ENCODE results near the gene PON2.

GRCh38 chr7:95396136-95397032 lies 38.4 kb downstream of the PON2 start, which contains the start of gene PON3:
- TF ChIP-seq, protein P1, sequence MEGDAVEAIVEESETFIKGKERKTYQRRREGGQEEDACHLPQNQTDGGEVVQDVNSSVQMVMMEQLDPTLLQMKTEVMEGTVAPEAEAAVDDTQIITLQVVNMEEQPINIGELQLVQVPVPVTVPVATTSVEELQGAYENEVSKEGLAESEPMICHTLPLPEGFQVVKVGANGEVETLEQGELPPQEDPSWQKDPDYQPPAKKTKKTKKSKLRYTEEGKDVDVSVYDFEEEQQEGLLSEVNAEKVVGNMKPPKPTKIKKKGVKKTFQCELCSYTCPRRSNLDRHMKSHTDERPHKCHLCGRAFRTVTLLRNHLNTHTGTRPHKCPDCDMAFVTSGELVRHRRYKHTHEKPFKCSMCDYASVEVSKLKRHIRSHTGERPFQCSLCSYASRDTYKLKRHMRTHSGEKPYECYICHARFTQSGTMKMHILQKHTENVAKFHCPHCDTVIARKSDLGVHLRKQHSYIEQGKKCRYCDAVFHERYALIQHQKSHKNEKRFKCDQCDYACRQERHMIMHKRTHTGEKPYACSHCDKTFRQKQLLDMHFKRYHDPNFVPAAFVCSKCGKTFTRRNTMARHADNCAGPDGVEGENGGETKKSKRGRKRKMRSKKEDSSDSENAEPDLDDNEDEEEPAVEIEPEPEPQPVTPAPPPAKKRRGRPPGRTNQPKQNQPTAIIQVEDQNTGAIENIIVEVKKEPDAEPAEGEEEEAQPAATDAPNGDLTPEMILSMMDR (IDR thresholded peaks at IDR 0.05): peak in 1 of 4 experiments; percentile 23
- TF ChIP-seq EP300 (IDR thresholded peaks at IDR 0.05): no peak
- no peak for TF ChIP-seq POLR2A (IDR thresholded peaks at IDR 0.05)
- TF ChIP-seq POLR2AphosphoS5 (IDR thresholded peaks at IDR 0.05): no peak
